GM18511 (cell line): ENCODE measurements around the gene USP31.
"Not testable (repeated sequence)": the region's sequence is repeated elsewhere in the genome, so short reads cannot be mapped to it uniquely, and the experiment has no call there.

Experiments used
- ATAC-seq: cut with Tn5 transposase; IDR thresholded peaks from one replicate; pipeline ENCODE4 v1.9.1; 2021; ENCODE audit warnings: mild to moderate bottlenecking, moderate library complexity; ENCODE audit not compliant: unreplicated experiment

Gene USP31

GRCh38 chr16:23101012-23101550 lies 48.2 kb downstream of the USP31 start:
- ATAC-seq, result no peak

- ATAC-seq, result not testable (repeated sequence)
These were observed 52.8 kb downstream of the USP31 start for GRCh38 chr16:23096450-23096849.

- ATAC-seq, result not testable (repeated sequence)
These were observed 55.1 kb downstream of the USP31 start for GRCh38 chr16:23094136-23094535.

- no peak for ATAC-seq
These were observed 56.5 kb downstream of the USP31 start for GRCh38 chr16:23092801-23093117.

GRCh38 chr16:23092072-23092800 lies 57.0 kb downstream of the USP31 start:
- ATAC-seq, result no peak

- ATAC-seq, result no peak
These were observed 60.1 kb downstream of the USP31 start for GRCh38 chr16:23089111-23089510.

- ATAC-seq, result no peak
These were observed 61.2 kb downstream of the USP31 start for GRCh38 chr16:23088018-23088417.

- ATAC-seq, result no peak
These were observed 63.3 kb downstream of the USP31 start for GRCh38 chr16:23085949-23086348.

- ATAC-seq, result no peak
These were observed 67.0 kb downstream of the USP31 start for GRCh38 chr16:23082161-23082788.

GRCh38 chr16:23081675-23082119 lies 67.6 kb downstream of the USP31 start:
- no peak for ATAC-seq

- ATAC-seq, result no peak
These were observed 68.5 kb downstream of the USP31 start for GRCh38 chr16:23080747-23081146.

GRCh38 chr16:23080329-23080728 lies 68.9 kb downstream of the USP31 start:
- ATAC-seq, result no peak

- no peak for ATAC-seq
These were observed 69.5 kb downstream of the USP31 start for GRCh38 chr16:23079675-23080301.

GRCh38 chr16:23074423-23074822 lies 74.8 kb downstream of the USP31 start:
- no peak for ATAC-seq

- ATAC-seq, result no peak
These were observed 76.3 kb downstream of the USP31 start for GRCh38 chr16:23072769-23073549.

GRCh38 chr16:23072084-23072599 lies 77.1 kb downstream of the USP31 start:
- no peak for ATAC-seq

GRCh38 chr16:23071196-23072083 lies 77.8 kb downstream of the USP31 start:
- no peak for ATAC-seq

- no peak for ATAC-seq
These were observed 79.4 kb downstream of the USP31 start for GRCh38 chr16:23069844-23070243.

- ATAC-seq, result no peak
These were observed 81.0 kb downstream of the USP31 start for GRCh38 chr16:23068079-23068736.
